SK-N-SH treated with all-trans-retinoic acid at 6 μM for 48 hours (cell line): ENCODE data around the gene PLXNA4.

Source experiments
- ARNTL ChIP-seq: fragments of 450-650 bp; formaldehyde crosslinking; IDR thresholded peaks from 2 replicates; pipeline ENCODE4 v1.5.0; 2020; ENCODE audit warnings: low read depth, mild to moderate bottlenecking, moderate library complexity, borderline replicate concordance
- BACH2 ChIP-seq: fragments of 250-450 bp; sonication (Bioruptor Pico); IDR thresholded peaks from 2 replicates; pipeline ENCODE4 v1.9.0; 2021; ENCODE audit warnings: mild to moderate bottlenecking, borderline replicate concordance
- CREB5 ChIP-seq: fragments of 250-450 bp; sonication (Bioruptor Pico); IDR thresholded peaks from 2 replicates; pipeline ENCODE4 v1.5.1; 2020; ENCODE audit warnings: low read depth, mild to moderate bottlenecking, moderate library complexity
- CSDC2 ChIP-seq: fragments of 250-450 bp; sonication (Bioruptor Pico); IDR thresholded peaks from 2 replicates; pipeline ENCODE4 v1.5.0; 2020; ENCODE audit warnings: mild to moderate bottlenecking, moderate library complexity
- ESRRG ChIP-seq: fragments of 250-450 bp; sonication (Bioruptor Pico); IDR thresholded peaks from 2 replicates; pipeline ENCODE4 v1.6.1; 2021; ENCODE audit warnings: mild to moderate bottlenecking
- GLIS3 ChIP-seq: fragments of 250-450 bp; sonication (Bioruptor Pico); IDR thresholded peaks from 2 replicates; pipeline ENCODE4 v1.5.0; 2020; ENCODE audit warnings: mild to moderate bottlenecking, moderate library complexity
- ISL1 ChIP-seq: fragments of 250-450 bp; sonication (Bioruptor Pico); IDR thresholded peaks from 2 replicates; pipeline ENCODE4 v2.1.2; 2022; ENCODE audit warnings: mild to moderate bottlenecking, moderate library complexity
- PATZ1 ChIP-seq: fragments of 250-450 bp; sonication (Bioruptor Pico); IDR thresholded peaks from 2 replicates; pipeline ENCODE4 v1.8.0; 2020; ENCODE audit warnings: mild to moderate bottlenecking, moderate library complexity, borderline replicate concordance
- RARB ChIP-seq: fragments of 250-450 bp; sonication (Bioruptor Pico); IDR thresholded peaks from 2 replicates; pipeline ENCODE4 v1.8.0; 2021; ENCODE audit warnings: mild to moderate bottlenecking, moderate library complexity
- SNAI2 ChIP-seq: fragments of 250-450 bp; sonication (Bioruptor Pico); IDR thresholded peaks from 2 replicates; pipeline ENCODE4 v1.5.0; 2020; ENCODE audit warnings: mild to moderate bottlenecking, moderate library complexity
- TCF4 ChIP-seq: fragments of 250-450 bp; sonication (Bioruptor Pico); IDR thresholded peaks from 2 replicates; pipeline ENCODE4 v1.8.0; 2021; ENCODE audit warnings: mild to moderate bottlenecking, moderate library complexity, borderline replicate concordance
- TSHZ2 ChIP-seq: fragments of 250-450 bp; sonication (Bioruptor Pico); IDR thresholded peaks from 2 replicates; pipeline ENCODE4 v1.5.0; 2020; ENCODE audit warnings: mild to moderate bottlenecking, moderate library complexity
- ZFP3 ChIP-seq: fragments of 250-450 bp; sonication (Bioruptor Pico); IDR thresholded peaks from 2 replicates; pipeline ENCODE4 v1.5.0; 2020; ENCODE audit warnings: mild to moderate bottlenecking, moderate library complexity
- ZFP30 ChIP-seq: fragments of 450-650 bp; formaldehyde crosslinking; IDR thresholded peaks from 2 replicates; pipeline ENCODE4 v1.5.0; 2022; ENCODE audit warnings: mild to moderate bottlenecking, moderate library complexity

DNA sequence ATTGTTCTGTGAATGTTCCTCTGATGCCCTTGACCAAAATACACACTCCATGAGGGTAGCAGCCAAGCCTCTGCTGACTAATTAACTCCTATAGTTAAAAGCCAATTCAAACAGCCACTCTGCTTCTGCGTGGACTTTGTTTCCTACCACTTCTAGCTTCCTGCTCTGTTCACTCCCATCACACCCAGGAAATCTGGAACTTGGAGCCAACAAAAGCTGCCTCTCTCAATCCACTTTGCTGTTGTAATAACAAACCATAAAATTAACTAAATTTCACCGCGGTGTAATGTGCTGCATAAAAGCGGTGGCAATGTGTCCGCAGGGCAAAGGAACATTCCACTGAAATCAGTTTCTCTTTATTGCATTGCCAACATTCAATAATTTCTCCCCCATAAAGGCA is 239.5 kb downstream of the PLXNA4 start:
- no peak for TF ChIP-seq TSHZ2 (CRISPR knock-in tag)
- no peak for TF ChIP-seq ZFP3 (CRISPR knock-in tag)
- no peak for TF ChIP-seq BACH2 (CRISPR knock-in tag)
- TF ChIP-seq ESRRG (CRISPR knock-in tag), result no peak
- no peak for TF ChIP-seq PATZ1
- TF ChIP-seq CSDC2 (CRISPR knock-in tag), result no peak
- no peak for TF ChIP-seq TCF4 (CRISPR knock-in tag)
- TF ChIP-seq SNAI2 (CRISPR knock-in tag), result no peak
- no peak for TF ChIP-seq RARB (CRISPR knock-in tag)
- no peak for TF ChIP-seq GLIS3 (CRISPR knock-in tag)
- TF ChIP-seq ARNTL (CRISPR knock-in tag), result no peak
- no peak for TF ChIP-seq ISL1 (CRISPR knock-in tag)
- TF ChIP-seq ZFP30 (CRISPR knock-in tag), result no peak
- no peak for TF ChIP-seq CREB5 (CRISPR knock-in tag)
